ENCODE data around the gene PIWIL1.

PIWIL1 gene

GRCh38 chr12:130345292-130345691, 7.6 kb downstream of the PIWIL1 start:
- no peak for TF ChIP-seq EZH2 (IDR thresholded peaks at IDR 0.05; ENCODE audit: borderline replicate concordance, low read length)
- TF ChIP-seq CTCF (IDR thresholded peaks at IDR 0.05; ENCODE audit: low read length), result no peak

DNA sequence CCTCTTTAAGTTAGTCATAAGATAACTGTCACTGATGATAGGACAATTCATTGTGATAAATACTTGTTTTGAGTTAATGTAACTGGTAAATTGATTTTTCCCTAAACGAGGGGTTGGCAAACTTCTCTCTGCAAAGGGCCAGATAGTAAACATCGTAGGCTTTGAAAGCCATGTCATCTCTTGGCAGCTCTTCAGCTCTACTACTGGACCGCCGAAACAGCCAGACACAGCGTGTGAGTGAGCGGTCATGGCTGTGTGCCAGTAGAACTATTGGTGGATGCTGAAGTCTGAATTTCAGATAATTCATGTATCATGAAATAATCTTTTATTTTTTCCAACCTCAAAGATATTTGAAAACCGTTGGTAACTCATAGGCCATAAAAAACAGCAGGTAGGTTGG, 9.9 kb downstream of the PIWIL1 start:
- Histone ChIP-seq H3K27ac (ENCODE audit: low read depth, low read length, poor library complexity, severe bottlenecking) (no peak overlapping the region), H3K9me2 (ENCODE audit: low read depth, low read length) (no peaks in the 10 kb centered on the region), H3K4me2 (ENCODE audit: low read length) (no peak overlapping the region), H2AFZ (ENCODE audit: low read length) (no peak overlapping the region), H3K4me1 (ENCODE audit: insufficient read depth, low read length, severe bottlenecking) (no peaks in the 10 kb centered on the region), H3K79me2 (ENCODE audit: insufficient read depth, low read length) (no peaks in the 10 kb centered on the region), H3K9me3 (ENCODE audit: low read length) (no peaks in the 10 kb centered on the region), H3K4me3 (ENCODE audit: low read depth, low read length, poor library complexity, severe bottlenecking) (no peak overlapping the region), H3K27me3 (ENCODE audit: insufficient read depth, low read length) (no peaks in the 10 kb centered on the region), H4K20me1 (ENCODE audit: insufficient read depth, low read length) (no peaks in the 10 kb centered on the region), H3K36me3 (ENCODE audit: insufficient read depth, low read length) (no peaks in the 10 kb centered on the region), H3F3A (ENCODE audit: insufficient read depth, low read length) (no peaks in the 10 kb centered on the region), H3K9ac (ENCODE audit: low read length) (no peak overlapping the region)
- TF ChIP-seq EZH2 (IDR thresholded peaks at IDR 0.05; ENCODE audit: borderline replicate concordance, low read length), result no peak
- no peak for TF ChIP-seq CTCF (IDR thresholded peaks at IDR 0.05; ENCODE audit: low read length)

More at GRCh38 chr12:130345292-130345691, 7.6 kb downstream of the PIWIL1 start:
- H3F3A ChIP-seq (ENCODE audit: insufficient read depth, low read length), result no peaks in the 10 kb centered on the region
- no peaks in the 10 kb centered on the region for H3K79me2 ChIP-seq (ENCODE audit: insufficient read depth, low read length)
- H3K36me3 ChIP-seq (ENCODE audit: insufficient read depth, low read length), result no peaks in the 10 kb centered on the region
- no peaks in the 10 kb centered on the region for H3K9me2 ChIP-seq (ENCODE audit: low read depth, low read length)
- H4K20me1 ChIP-seq (ENCODE audit: insufficient read depth, low read length), result no peaks in the 10 kb centered on the region
- H3K27ac ChIP-seq (ENCODE audit: low read depth, low read length, poor library complexity, severe bottlenecking), result no peak overlapping the region
- no peak overlapping the region for H3K9ac ChIP-seq (ENCODE audit: low read length)
- H3K4me1 ChIP-seq (ENCODE audit: insufficient read depth, low read length, severe bottlenecking), result no peaks in the 10 kb centered on the region
- no peak overlapping the region for H2AFZ ChIP-seq (ENCODE audit: low read length)
- no peak overlapping the region for H3K4me2 ChIP-seq (ENCODE audit: low read length)
- no peaks in the 10 kb centered on the region for H3K9me3 ChIP-seq (ENCODE audit: low read length)
- H3K4me3 ChIP-seq (ENCODE audit: low read depth, low read length, poor library complexity, severe bottlenecking), result no peak overlapping the region
- no peaks in the 10 kb centered on the region for H3K27me3 ChIP-seq (ENCODE audit: insufficient read depth, low read length)

- no peak overlapping the region for H3K4me3 ChIP-seq (ENCODE audit: low read depth, low read length, poor library complexity, severe bottlenecking)
- no peaks in the 10 kb centered on the region for H3K9me2 ChIP-seq (ENCODE audit: low read depth, low read length)
- no peak overlapping the region for H3K9ac ChIP-seq (ENCODE audit: low read length)
- H2AFZ ChIP-seq (ENCODE audit: low read length), result no peak overlapping the region
- no peak overlapping the region for H3K27ac ChIP-seq (ENCODE audit: low read depth, low read length, poor library complexity, severe bottlenecking)
- no peak overlapping the region for H3K4me2 ChIP-seq (ENCODE audit: low read length)
- H3K79me2 ChIP-seq (ENCODE audit: insufficient read depth, low read length), result no peaks in the 10 kb centered on the region
- TF ChIP-seq CTCF (IDR thresholded peaks at IDR 0.05; ENCODE audit: low read length) (no peak), EZH2 (IDR thresholded peaks at IDR 0.05; ENCODE audit: borderline replicate concordance, low read length) (no peak)
- no peaks in the 10 kb centered on the region for H3F3A ChIP-seq (ENCODE audit: insufficient read depth, low read length)
- H3K9me3 ChIP-seq (ENCODE audit: low read length), result no peaks in the 10 kb centered on the region
- H3K27me3 ChIP-seq (ENCODE audit: insufficient read depth, low read length), result no peaks in the 10 kb centered on the region; the same call in 1 of the 2 replicates
- H4K20me1 ChIP-seq (ENCODE audit: insufficient read depth, low read length), result no peaks in the 10 kb centered on the region
- no peaks in the 10 kb centered on the region for H3K36me3 ChIP-seq (ENCODE audit: insufficient read depth, low read length)
- no peaks in the 10 kb centered on the region for H3K4me1 ChIP-seq (ENCODE audit: insufficient read depth, low read length, severe bottlenecking)
Observed at GRCh38 chr12:130350715-130351114, 13.0 kb downstream of the PIWIL1 start.
